Activated CD8-positive, alpha-beta memory T cell treated with anti-CD3 and anti-CD28 coated beads for 4 hours (primary cell): ENCODE measurements around the gene CPSF4.
A peak's percentile ranks its signal among the peaks of the same experiment; 100 is the strongest.
"Not testable (repeated sequence)": the region's sequence is repeated elsewhere in the genome, so short reads cannot be mapped to it uniquely, and the experiment has no call there.

Experiments
- DNase-seq, 2 donors: peaks; one replicate each; pipeline ENCODE4 v3.0.0-alpha.2; 2020; ENCODE audit warnings: low read depth in 2 of 2

Gene CPSF4

DNA sequence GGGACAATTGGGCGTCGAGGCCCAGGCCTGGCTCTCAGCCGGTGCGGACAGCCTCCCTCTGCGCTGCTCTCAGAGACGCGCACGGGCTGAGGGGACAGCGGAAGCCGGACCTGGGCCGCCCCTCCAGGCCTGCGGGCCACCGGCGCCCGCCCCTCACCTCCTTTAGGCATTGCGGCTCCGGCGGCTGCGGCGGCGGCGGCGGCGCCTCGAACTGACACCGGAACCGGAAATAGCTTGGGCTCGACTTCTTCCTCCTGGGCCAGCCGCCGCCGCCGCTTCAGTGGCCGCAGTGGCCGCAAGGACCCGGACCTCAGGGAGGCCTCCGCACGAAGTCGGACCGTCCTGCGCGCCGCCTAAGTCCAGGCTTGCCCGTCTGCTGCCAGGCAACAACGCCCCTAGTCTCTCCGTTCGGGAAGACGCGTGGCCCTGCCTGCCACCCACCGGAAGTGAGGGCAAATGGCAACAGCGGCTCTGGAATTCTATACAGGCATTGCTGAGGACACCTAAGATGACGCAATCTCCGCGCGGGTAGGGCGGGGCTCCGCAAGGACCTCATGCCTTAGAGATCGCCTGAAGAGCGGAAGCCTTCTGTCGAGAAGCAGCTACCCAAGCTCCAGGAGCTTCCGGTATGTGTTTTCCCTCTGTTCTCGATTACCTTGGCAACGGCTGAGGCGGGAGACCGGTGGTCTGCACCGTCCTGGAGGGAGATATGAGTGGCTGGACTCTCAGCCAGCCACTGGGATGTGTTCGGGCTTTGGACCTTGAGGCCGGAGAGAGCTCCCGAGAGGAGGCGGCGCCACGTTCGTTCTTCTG, 30.2 kb upstream of the CPSF4 start, which contains the start of the genes BUD31 and PDAP1:
BUD31 (plus strand) TSS at position 591 of the 813 bp plus-strand sequence. CDS start 2,124 bp downstream, outside the sequence.
PDAP1 (minus strand) TSS at position 219 of the 813 bp plus-strand sequence; CDS start at position 170, 49 bp downstream.
- DNase-seq = peak; percentile 87 to 91

GRCh38 chr7:99409192-99409572, 29.6 kb upstream of the CPSF4 start:
- no peak for DNase-seq

- no peak for DNase-seq
These were observed 28.9 kb upstream of the CPSF4 start for GRCh38 chr7:99409806-99410205.

DNA sequence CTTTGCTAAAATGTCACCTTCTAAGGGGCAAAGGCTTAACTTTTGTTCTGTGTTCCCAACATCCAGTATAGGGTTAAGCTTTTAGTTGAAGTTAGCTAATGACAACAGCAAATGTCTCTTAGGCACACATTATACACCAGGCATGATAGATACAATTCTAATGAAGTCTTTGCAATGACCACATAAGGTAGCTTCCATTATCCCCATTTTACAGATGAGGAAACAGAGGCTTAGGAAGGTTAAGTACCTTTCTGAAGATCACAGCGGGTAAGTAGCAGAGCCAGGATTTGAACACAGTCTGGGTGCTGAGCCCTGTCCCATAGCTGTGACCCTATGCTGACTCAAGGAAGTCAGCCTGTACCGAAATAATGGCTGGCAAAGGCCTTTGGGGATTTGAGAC, 28.1 kb upstream of the CPSF4 start:
- no peak for DNase-seq

- DNase-seq = not testable (repeated sequence)
These were observed 23.1 kb upstream of the CPSF4 start for GRCh38 chr7:99415513-99416127.

DNA sequence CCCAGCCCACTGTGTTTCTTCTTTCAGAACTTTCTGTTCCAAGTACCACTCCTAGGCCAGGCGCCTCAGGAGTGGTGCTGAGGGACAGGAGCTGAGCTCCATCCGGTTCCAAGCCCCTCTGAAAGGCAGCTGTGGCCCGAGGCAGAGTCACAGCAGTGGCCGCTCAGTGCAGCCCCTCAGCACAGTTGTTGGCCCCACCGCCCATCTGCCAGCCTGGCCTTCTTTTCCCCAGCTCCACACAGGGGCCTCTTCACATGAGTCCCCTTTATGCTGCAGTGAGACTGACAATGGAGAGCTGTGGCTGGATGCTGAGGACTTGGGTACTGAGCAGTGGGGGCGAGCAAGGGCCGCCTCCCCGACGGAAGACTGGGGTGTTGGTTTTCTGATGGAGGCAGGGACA, 20.5 kb upstream of the CPSF4 start:
- no peak for DNase-seq

- no peak for DNase-seq
These were observed 19.3 kb upstream of the CPSF4 start for GRCh38 chr7:99419323-99420021.

- DNase-seq = no peak
These were observed 18.5 kb upstream of the CPSF4 start for GRCh38 chr7:99420213-99420612.

GRCh38 chr7:99420986-99421385, 17.8 kb upstream of the CPSF4 start:
- no peak for DNase-seq

DNA sequence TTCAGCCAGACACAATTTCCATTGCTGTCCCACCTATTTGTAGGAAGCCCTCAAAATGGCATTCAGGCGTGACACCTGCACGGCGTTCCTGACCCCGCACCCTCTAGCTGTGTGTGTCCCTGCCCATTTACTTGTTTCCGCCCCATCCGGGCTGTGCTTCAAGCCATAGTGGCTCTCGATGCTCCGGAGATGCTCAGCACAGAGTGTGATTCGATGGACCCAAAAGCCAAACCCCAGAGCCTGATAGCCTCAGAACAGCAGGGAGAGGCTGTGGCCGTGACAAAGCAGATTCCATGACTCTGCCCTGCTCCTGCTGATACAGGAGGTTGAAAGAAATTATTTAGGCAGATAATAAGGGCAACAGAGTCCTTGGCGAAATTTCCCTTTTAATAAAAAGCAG, 16.6 kb upstream of the CPSF4 start:
- DNase-seq = no peak

DNA sequence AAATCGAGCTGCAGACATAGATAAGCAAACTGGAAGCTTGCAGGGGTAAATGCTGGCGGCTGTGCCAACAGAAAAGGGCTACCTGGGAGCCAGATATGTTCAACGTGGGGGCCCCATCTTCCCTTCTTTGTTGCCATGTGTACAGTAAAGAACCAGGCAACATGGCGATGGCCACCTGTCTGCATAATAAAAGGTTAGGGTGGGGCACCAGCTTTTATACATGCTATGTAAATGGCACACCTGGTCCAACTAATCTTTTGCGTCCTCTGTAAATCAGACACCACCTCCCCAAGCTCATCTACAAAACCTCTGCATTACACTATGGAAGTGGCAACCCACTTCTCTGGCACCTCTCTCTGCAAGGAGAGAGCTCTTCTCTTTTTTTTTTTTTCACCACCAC, 16.1 kb upstream of the CPSF4 start:
- DNase-seq = no peak

DNA sequence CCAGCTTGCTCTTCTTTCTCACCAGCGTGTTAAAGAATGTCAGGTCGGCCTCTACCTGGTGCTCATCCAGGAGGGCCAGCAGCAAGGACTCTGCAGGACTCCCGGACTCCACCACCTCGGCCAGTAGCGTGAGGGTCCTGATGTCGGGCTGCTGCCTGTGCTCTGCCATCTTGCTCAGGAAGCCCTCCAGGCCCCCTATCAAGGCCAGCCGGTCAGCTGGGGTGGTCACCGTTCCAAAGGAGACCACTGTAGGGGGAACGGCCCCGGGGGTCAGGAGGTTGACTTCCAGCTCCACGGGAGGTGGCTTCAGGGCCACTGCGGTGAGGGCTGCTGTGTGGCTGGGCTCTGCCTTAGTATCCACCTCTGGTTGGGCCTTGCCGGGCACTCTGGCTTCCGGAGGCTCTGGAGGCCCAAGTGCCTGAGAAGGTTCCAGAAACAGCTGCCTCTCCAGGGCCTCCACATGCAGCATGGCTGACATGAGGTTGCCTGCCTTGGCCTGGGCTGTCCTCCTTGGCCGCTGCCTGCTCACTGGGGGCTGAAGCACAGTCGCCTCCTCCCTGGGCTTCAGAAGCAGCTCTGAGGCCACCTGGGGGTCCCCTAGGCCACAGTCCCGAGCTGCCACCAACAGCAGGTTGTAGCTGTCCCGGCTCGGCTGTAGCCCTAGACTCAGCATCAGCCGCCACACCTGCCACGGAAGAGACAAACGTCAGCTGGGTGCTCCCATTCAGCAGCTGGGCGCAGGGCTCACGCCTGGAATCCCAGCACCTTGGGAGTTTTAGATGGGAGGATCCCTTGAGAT, 13.6 kb upstream of the CPSF4 start:
- DNase-seq = no peak

DNA sequence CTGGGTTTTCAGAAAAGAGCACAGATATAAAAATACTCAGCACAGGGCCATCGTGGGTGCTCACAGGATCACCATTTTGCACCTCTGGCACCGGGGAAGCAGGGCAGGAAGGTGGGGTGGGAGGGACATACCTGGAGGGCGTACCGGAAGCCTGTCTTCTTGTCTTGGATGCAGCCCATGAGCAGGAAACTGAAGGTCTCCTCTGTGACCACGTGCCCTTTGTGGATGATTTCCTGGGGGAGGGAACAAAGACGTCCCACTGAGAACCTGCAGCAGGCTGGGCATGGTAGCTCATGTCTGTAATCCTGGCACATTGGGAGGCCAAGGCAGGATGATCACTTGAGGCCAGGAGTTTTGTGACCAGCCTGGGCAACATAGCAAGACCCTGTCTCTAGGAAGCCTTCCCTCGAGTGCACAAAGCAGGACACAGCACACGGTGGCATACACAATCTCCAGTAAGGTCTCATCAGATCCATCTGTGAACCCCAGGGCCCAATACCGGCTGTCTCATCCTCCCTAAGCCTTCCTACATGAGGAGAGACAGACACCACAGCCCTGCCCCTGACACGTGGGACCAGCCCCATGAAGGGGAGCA, 9.7 kb upstream of the CPSF4 start:
- no peak for DNase-seq

GRCh38 chr7:99429756-99430155, 9.0 kb upstream of the CPSF4 start:
- DNase-seq = no peak

DNA sequence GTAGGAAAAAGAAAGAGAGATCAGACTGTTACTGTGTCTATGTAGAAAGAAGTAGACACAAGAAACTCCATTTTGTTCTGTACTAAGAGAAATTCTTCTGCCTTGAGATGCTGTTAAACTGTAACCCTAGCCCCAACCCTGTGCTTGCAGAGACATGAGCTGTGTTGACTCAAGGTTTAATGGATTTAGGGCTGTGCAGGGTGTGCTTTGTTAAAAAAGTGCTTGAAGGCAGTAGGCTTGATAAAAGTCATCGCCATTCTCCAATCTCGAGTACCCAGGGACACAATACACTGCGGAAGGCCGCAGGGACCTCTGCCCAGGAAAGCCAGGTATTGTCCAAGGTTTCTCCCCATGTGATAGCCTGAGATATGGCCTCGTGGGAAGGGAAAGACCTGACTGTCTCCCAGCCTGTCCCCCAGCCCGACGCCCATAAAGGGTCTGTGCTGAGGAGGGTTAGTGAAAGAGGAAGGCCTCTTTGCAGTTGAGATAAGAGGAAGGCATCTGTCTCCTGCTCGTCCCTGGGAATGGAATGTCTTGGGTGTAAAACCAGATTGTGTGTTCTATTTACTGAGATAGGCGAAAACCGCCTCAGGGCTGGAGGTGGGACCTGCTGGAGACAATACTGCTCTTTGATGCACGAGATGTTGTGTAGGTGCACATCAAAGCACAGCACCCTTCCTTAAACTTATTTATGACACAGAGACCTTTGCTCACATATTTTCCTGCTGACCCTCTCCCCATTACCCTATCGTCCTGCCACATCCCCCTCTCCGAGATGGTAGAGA, 6.8 kb upstream of the CPSF4 start:
- not testable (repeated sequence) for DNase-seq

DNA sequence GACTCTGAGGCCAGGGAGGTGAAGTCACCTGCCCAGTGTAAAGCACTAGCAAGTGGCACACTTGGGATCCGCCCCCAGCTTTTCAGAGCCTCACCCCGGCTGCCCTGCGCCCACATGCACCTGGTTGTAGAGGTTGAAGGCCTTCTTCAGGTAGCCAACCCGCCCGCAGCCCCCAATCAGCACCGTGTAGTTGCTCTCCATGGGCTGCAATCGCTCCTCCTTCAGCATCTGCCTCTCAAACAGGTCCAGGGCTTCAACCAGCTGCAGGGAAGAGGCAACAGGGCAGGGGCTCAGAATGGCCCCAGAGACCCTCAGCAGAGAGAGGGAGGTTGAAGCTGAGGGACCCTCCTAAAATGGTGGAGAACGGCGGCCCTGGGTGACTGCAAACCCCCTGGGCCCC, 5.6 kb upstream of the CPSF4 start:
- DNase-seq = no peak

DNA sequence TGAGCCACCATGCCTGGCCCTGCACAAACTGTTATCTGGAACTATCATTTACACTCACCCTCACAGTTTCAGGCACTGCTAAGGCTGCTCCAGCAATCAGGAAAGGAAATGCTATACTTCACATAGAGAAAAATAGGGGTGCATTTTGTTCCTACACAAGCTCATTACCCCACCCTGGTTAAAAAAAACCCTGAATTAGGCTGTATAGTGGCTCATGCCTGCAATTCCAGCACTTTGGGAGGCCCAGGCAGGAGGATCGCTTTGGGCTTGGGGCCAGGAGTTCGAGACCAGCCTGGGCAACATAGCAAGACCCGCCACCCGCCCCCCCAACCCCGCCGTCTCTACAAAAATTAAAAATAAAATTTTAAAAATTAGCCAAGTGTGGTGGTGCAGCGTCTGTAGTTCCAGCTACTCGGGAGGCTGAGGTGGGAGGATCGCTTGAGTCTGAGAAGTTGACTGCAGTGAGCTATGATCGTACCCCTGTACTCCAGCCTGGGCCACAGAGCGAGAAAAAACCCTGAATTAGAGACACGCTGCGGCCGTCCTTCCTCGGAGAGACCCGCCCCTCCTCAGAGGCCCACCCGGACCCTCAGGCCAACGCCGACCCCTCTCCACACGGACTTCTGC, 684 bp upstream of the CPSF4 start:
- no peak for DNase-seq

GRCh38 chr7:99440195-99440594, 1.5 kb downstream of the CPSF4 start:
- DNase-seq = no peak

GRCh38 chr7:99446096-99446495, 7.4 kb downstream of the CPSF4 start:
- DNase-seq = no peak

DNA sequence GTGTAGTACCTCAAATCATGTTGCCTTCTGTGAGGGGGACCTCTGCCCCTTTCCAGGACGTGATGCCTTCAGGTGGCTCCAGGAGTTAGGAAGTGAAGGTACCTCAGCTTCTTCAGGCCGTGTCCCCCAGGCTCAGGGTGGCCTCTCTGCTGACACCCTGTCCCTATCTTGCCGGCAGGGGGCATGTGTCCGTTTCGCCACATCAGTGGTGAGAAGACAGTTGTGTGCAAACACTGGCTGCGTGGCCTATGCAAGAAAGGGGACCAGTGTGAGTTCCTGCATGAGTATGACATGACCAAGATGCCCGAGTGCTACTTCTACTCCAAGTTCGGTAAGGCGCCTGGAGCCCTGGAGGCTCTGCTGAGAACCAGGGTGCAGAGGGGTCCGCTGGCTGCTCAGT, 9.2 kb downstream of the CPSF4 start:
- DNase-seq = no peak
